HEK293 (cell line): ENCODE data around the gene PAK5.

ENCODE experiments used
- CTCF ChIA-PET: fragments of 350-600 bp; formaldehyde crosslinking; extraction: SDS; loops from one replicate; lab custom pipeline; 2021; ENCODE audit warnings: antibody characterized with exemption; lab: Yijun Ruan, JAX
- POLR2A ChIA-PET: fragments of 300-600 bp; formaldehyde crosslinking; extraction: SDS; loops from one replicate; lab custom pipeline; 2020; ENCODE audit warnings: antibody characterized with exemption, inconsistent platforms; lab: Yijun Ruan, JAX
- H3K27ac ChIP-seq: fragments of 200-500 bp; sonication (Bioruptor generic); 2 replicates; pipeline ENCODE4 v1.5.1; 2014; ENCODE audit warnings: low read depth, low read length, control low read depth, inconsistent platforms; ENCODE audit errors: extremely low read depth
- H3K36me3 ChIP-seq, 2 experiments: fragments of 200-500 bp in 1 of 2; sonication (Bioruptor generic) in 1 of 2; 1 replicate in 1 of 2; 2 replicates in 1 of 2; pipeline ENCODE4 v1.5.1; 2014 to 2017; ENCODE audit warnings: inconsistent platforms in 2 of 2, low read length in 2 of 2; ENCODE audit not compliant: control insufficient read depth in 2 of 2, insufficient read depth in 1 of 2
- H3K4me1 ChIP-seq: fragments of 200-500 bp; sonication (Bioruptor generic); 2 replicates; pipeline ENCODE4 v1.5.1; 2014; ENCODE audit warnings: mild to moderate bottlenecking, low read length, inconsistent platforms; ENCODE audit not compliant: control insufficient read depth, insufficient read depth
- H3K4me3 ChIP-seq: 2 replicates; pipeline ENCODE4 v1.5.1; 2011; ENCODE audit warnings: low read depth, mild to moderate bottlenecking, control low read depth, low read length, moderate library complexity
- H3K9me3 ChIP-seq: fragments of 200-500 bp; sonication (Bioruptor generic); 2 replicates; pipeline ENCODE4 v1.5.1; 2014; ENCODE audit warnings: low read depth, low read length, inconsistent platforms; ENCODE audit not compliant: control insufficient read depth, insufficient read depth
- BCL11A ChIP-seq: fragments of 450-650 bp; formaldehyde crosslinking; IDR thresholded peaks from 2 replicates; pipeline ENCODE4 v1.5.1; 2016; ENCODE audit warnings: low read depth, missing biosample characterization, missing genetic modification characterization
- BCL11B ChIP-seq: fragments of 450-650 bp; formaldehyde crosslinking; IDR thresholded peaks from 2 replicates; pipeline ENCODE4 v1.5.1; 2016; ENCODE audit warnings: low read depth, missing biosample characterization, missing genetic modification characterization
- CTCF ChIP-seq: fragments of 450-650 bp; formaldehyde crosslinking; IDR thresholded peaks from 2 replicates; pipeline ENCODE4 v1.5.1; 2016; ENCODE audit warnings: missing biosample characterization, missing genetic modification characterization
- HOXA7 ChIP-seq: sonication (generic); formaldehyde crosslinking; IDR thresholded peaks from 2 replicates; pipeline ENCODE4 v1.8.1; 2022; ENCODE audit warnings: missing genetic modification reagents, borderline replicate concordance
- KLF10 ChIP-seq: fragments of 450-650 bp; IDR thresholded peaks from 2 replicates; pipeline ENCODE4 v1.5.1; 2018; ENCODE audit warnings: missing biosample characterization, mild to moderate bottlenecking, missing genetic modification characterization
- REST ChIP-seq: fragments of 450-650 bp; formaldehyde crosslinking; IDR thresholded peaks from 2 replicates; pipeline ENCODE4 v1.5.1; 2016; ENCODE audit warnings: missing biosample characterization, missing genetic modification characterization
- SCRT1 ChIP-seq: fragments of 450-650 bp; formaldehyde crosslinking; IDR thresholded peaks from 2 replicates; pipeline ENCODE4 v1.5.1; 2016; ENCODE audit warnings: missing biosample characterization, missing genetic modification characterization, borderline replicate concordance
- YY1 ChIP-seq: fragments of 450-650 bp; formaldehyde crosslinking; IDR thresholded peaks from 2 replicates; pipeline ENCODE4 v1.5.1; 2018; ENCODE audit warnings: missing biosample characterization, missing genetic modification characterization
- ZBTB11 ChIP-seq: fragments of 450-650 bp; formaldehyde crosslinking; conservative IDR thresholded peaks from 2 replicates; pipeline ENCODE4 v1.5.1; 2016; ENCODE audit warnings: low read depth, missing biosample characterization, missing genetic modification characterization
- ZBTB17 ChIP-seq: fragments of 450-650 bp; formaldehyde crosslinking; IDR thresholded peaks from 2 replicates; pipeline ENCODE4 v1.5.1; 2016; ENCODE audit warnings: missing biosample characterization, missing genetic modification characterization
- ZNF138 ChIP-seq: fragments of 450-650 bp; formaldehyde crosslinking; IDR thresholded peaks from 2 replicates; pipeline ENCODE4 v1.5.1; 2016; ENCODE audit warnings: missing biosample characterization, missing genetic modification characterization, borderline replicate concordance
- ZNF184 ChIP-seq: fragments of 450-650 bp; IDR thresholded peaks from 2 replicates; pipeline ENCODE4 v1.5.1; 2018; ENCODE audit warnings: missing biosample characterization, mild to moderate bottlenecking, missing genetic modification characterization
- ZNF221 ChIP-seq: fragments of 450-650 bp; formaldehyde crosslinking; IDR thresholded peaks from 2 replicates; pipeline ENCODE4 v1.5.1; 2017; ENCODE audit warnings: missing biosample characterization, missing genetic modification characterization, borderline replicate concordance
- ZNF266 ChIP-seq: fragments of 450-650 bp; formaldehyde crosslinking; IDR thresholded peaks from 2 replicates; pipeline ENCODE4 v1.5.1; 2016; ENCODE audit warnings: missing biosample characterization, missing genetic modification characterization, low read depth
- ZNF350 ChIP-seq: fragments of 450-650 bp; formaldehyde crosslinking; IDR thresholded peaks from 2 replicates; pipeline ENCODE4 v1.5.0; 2017; ENCODE audit warnings: missing biosample characterization, mild to moderate bottlenecking, missing genetic modification characterization
- ZNF585B ChIP-seq: fragments of 450-650 bp; formaldehyde crosslinking; IDR thresholded peaks from 2 replicates; pipeline ENCODE4 v1.5.1; 2016; ENCODE audit warnings: missing biosample characterization, missing genetic modification characterization
- ZNF654 ChIP-seq: fragments of 450-650 bp; formaldehyde crosslinking; IDR thresholded peaks from 2 replicates; pipeline ENCODE4 v1.5.1; 2016; ENCODE audit warnings: low read depth, missing biosample characterization, missing genetic modification characterization
- ZNF701 ChIP-seq: fragments of 450-650 bp; formaldehyde crosslinking; IDR thresholded peaks from 2 replicates; pipeline ENCODE4 v1.5.1; 2016; ENCODE audit warnings: missing biosample characterization, missing genetic modification characterization

PAK5 gene

GRCh38 chr20:9884061-9884460 is 45.2 kb upstream of the PAK5 start:
- Histone ChIP-seq H3K27ac (no peak overlapping the region), H3K36me3 (no peaks in the 10 kb centered on the region), H3K9me3 (no peaks in the 10 kb centered on the region), H3K4me3 (no peak overlapping the region), H3K4me1 (no peaks in the 10 kb centered on the region)
- ChIA-PET POLR2A (no interaction called here), CTCF (interaction anchor here (0.6 to 4.1 kb wide), 10 partner anchors 15 to 475 kb away, joined by 3 to 23 read pairs (median 4); no protein-coding TSS in a partner anchor)
- TF ChIP-seq HOXA7 (CRISPR knock-in tag) (no peak), ZNF701 (tag by site-specific recombination) (no peak), ZNF585B (tag by site-specific recombination) (no peak), ZNF221 (tag by site-specific recombination) (no peak), ZBTB11 (tag by site-specific recombination) (no peak), BCL11A (tag by site-specific recombination) (no peak), ZNF138 (tag by site-specific recombination) (no peak)

- H3K4me1 ChIP-seq: no peaks in the 10 kb centered on the region
- no peaks in the 10 kb centered on the region for H3K9me3 ChIP-seq
- no peaks in the 10 kb centered on the region for H3K36me3 ChIP-seq
- H3K27ac ChIP-seq: no peak overlapping the region
- TF ChIP-seq YY1 (tag by site-specific recombination) (no peak), ZNF266 (tag by site-specific recombination) (no peak)
- ChIA-PET POLR2A (no interaction called here), CTCF (no interaction called here)
- no peak overlapping the region for H3K4me3 ChIP-seq
These were observed 39.1 kb upstream of the PAK5 start for GRCh38 chr20:9877932-9878495.

GRCh38 chr20:9867196-9867980 is 28.5 kb upstream of the PAK5 start:
- CTCF ChIA-PET: no interaction called here
- H3K27ac ChIP-seq: no peak overlapping the region
- H3K9me3 ChIP-seq: no peaks in the 10 kb centered on the region
- no peak overlapping the region for H3K4me3 ChIP-seq
- POLR2A ChIA-PET: no interaction called here
- TF ChIP-seq ZBTB17 (no peak), KLF10 (no peak), ZNF654 (tag by site-specific recombination) (no peak), ZNF350 (no peak), SCRT1 (tag by site-specific recombination) (no peak)
- H3K36me3 ChIP-seq: no peaks in the 10 kb centered on the region
- no peaks in the 10 kb centered on the region for H3K4me1 ChIP-seq

GRCh38 chr20:9852566-9852965 is 13.7 kb upstream of the PAK5 start:
- Histone ChIP-seq H3K36me3 (no peaks in the 10 kb centered on the region), H3K9me3 (no peaks in the 10 kb centered on the region), H3K4me1 (no peaks in the 10 kb centered on the region), H3K27ac (no peak overlapping the region), H3K4me3 (no peak overlapping the region)
- ChIA-PET CTCF (no interaction called here), POLR2A (no interaction called here)
- TF ChIP-seq ZNF184 (tag by site-specific recombination): no peak
- no peak for TF ChIP-seq BCL11B (tag by site-specific recombination)
- TF ChIP-seq REST (tag by site-specific recombination): no peak
- TF ChIP-seq CTCF (tag by site-specific recombination): no peak
- no peak for TF ChIP-seq ZNF138 (tag by site-specific recombination)
